Smooth muscle cell (in vitro differentiated cells): Measurements from ENCODE around the gene FAM180B. TPM values are rescaled to one million over a fixed set of nuclear protein-coding genes. Genes with fewer than 3 reads are reported as not detected.

ENCODE experiments used
- DNase-seq: peaks from one replicate; lab custom pipeline; 2025; ENCODE audit not compliant: unreplicated experiment; lab: John Stamatoyannopoulos, UW
- H2AFZ ChIP-seq: fragments of 200-600 bp; sonication (generic); 2 replicates; pipeline ENCODE4 v1.6.0; 2016; ENCODE audit warnings: antibody characterized with exemption, low read depth, mild to moderate bottlenecking
- H3F3A ChIP-seq: fragments of 200-600 bp; sonication (generic); 2 replicates; pipeline ENCODE4 v1.6.0; 2017; ENCODE audit warnings: antibody characterized with exemption, low read depth
- H3K27ac ChIP-seq: fragments of 200-600 bp; sonication (generic); 2 replicates; pipeline ENCODE4 v1.5.1; 2016; ENCODE audit warnings: low read depth, mild to moderate bottlenecking
- H3K27me3 ChIP-seq: fragments of 200-600 bp; sonication (generic); 2 replicates; pipeline ENCODE4 v1.6.1; 2016; ENCODE audit warnings: low read depth, mild to moderate bottlenecking
- H3K36me3 ChIP-seq: fragments of 200-600 bp; sonication (generic); 2 replicates; pipeline ENCODE4 v1.5.1; 2016; ENCODE audit warnings: low read depth
- H3K4me1 ChIP-seq: fragments of 200-600 bp; sonication (generic); 2 replicates; pipeline ENCODE4 v1.5.1; 2016; ENCODE audit warnings: low read depth
- H3K4me2 ChIP-seq: fragments of 200-600 bp; sonication (generic); 2 replicates; pipeline ENCODE4 v1.6.0; 2016; ENCODE audit warnings: mild to moderate bottlenecking
- H3K4me3 ChIP-seq: fragments of 200-600 bp; sonication (generic); 2 replicates; pipeline ENCODE4 v1.5.1; 2016; ENCODE audit warnings: mild to moderate bottlenecking
- H3K79me2 ChIP-seq: fragments of 200-600 bp; sonication (generic); 2 replicates; pipeline ENCODE4 v1.6.0; 2016; ENCODE audit warnings: low read depth, mild to moderate bottlenecking
- H3K9ac ChIP-seq: fragments of 200-600 bp; sonication (generic); 2 replicates; pipeline ENCODE4 v1.6.0; 2016; ENCODE audit warnings: low read depth
- H3K9me3 ChIP-seq: fragments of 200-600 bp; sonication (generic); replicated peaks from 2 replicates; pipeline ENCODE4 v1.5.1; 2016; ENCODE audit warnings: low read depth
- H4K20me1 ChIP-seq: fragments of 200-600 bp; sonication (generic); 2 replicates; pipeline ENCODE4 v1.6.0; 2016; ENCODE audit warnings: low read depth
- WGBS: methylation state at CpG from one replicate; pipeline ENCODE4 v1.1.7; 2016; ENCODE audit warnings: low lambda C conversion rate; 5-methylcytosine and 5-hydroxymethylcytosine counted together
- polyA plus RNA-seq: library from polyadenylated mRNA; unstranded; fragments of >200 nt; fragmentation: Nextera tagmentation; extraction: Ambion mirVana; gene quantifications from 2 replicates; pipeline ENCODE4 v1.2.1, GENCODE V29; 2016
- total RNA-seq: library from RNA; depleted of rRNA; stranded (reverse); fragments of >200 nt; gene quantifications from 2 replicates; pipeline ENCODE4 v1.2.3, GENCODE V29; 2014
- TF ChIP-seq, protein P1 (sequence below): fragments of 200-600 bp; sonication (generic); IDR thresholded peaks from 2 replicates; pipeline ENCODE4 v1.5.1; 2017; ENCODE audit warnings: borderline replicate concordance, mild to moderate bottlenecking, antibody characterized with exemption; ENCODE audit not compliant: insufficient read depth, poor library complexity, severe bottlenecking

FAM180B gene
- total and polyA plus RNA-seq, 2 experiments from 2014 or later = not detected

GRCh38 chr11:47595029-47595428, 8.6 kb downstream of the FAM180B start:
- peaks cover 45% of the 10 kb centered on the region for H3K27me3 ChIP-seq
- no peak overlapping the region for H3K9ac ChIP-seq
- no peak overlapping the region for H2AFZ ChIP-seq
- H3F3A ChIP-seq = no peaks in the 10 kb centered on the region
- H3K9me3 ChIP-seq = no peaks in the 10 kb centered on the region
- no peaks in the 10 kb centered on the region for H4K20me1 ChIP-seq
- no peak for DNase-seq
- 71% methylated on average over 7 of the region's 7 CpGs for WGBS
- H3K36me3 ChIP-seq = no peaks in the 10 kb centered on the region
- no peak overlapping the region for H3K4me2 ChIP-seq
- H3K79me2 ChIP-seq = no peaks in the 10 kb centered on the region
- H3K4me1 ChIP-seq = peaks cover 15% of the 10 kb centered on the region
- TF ChIP-seq, protein P1, sequence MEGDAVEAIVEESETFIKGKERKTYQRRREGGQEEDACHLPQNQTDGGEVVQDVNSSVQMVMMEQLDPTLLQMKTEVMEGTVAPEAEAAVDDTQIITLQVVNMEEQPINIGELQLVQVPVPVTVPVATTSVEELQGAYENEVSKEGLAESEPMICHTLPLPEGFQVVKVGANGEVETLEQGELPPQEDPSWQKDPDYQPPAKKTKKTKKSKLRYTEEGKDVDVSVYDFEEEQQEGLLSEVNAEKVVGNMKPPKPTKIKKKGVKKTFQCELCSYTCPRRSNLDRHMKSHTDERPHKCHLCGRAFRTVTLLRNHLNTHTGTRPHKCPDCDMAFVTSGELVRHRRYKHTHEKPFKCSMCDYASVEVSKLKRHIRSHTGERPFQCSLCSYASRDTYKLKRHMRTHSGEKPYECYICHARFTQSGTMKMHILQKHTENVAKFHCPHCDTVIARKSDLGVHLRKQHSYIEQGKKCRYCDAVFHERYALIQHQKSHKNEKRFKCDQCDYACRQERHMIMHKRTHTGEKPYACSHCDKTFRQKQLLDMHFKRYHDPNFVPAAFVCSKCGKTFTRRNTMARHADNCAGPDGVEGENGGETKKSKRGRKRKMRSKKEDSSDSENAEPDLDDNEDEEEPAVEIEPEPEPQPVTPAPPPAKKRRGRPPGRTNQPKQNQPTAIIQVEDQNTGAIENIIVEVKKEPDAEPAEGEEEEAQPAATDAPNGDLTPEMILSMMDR = no peak
- H3K27ac ChIP-seq = no peak overlapping the region
- no peak overlapping the region for H3K4me3 ChIP-seq

- H3K4me2 ChIP-seq = no peak overlapping the region
- peaks cover 45% of the 10 kb centered on the region for H3K27me3 ChIP-seq
- 100% methylated on average over 1 of the region's 1 CpG for WGBS
- DNase-seq = no peak
- no peaks in the 10 kb centered on the region for H3K36me3 ChIP-seq
- H4K20me1 ChIP-seq = no peaks in the 10 kb centered on the region
- TF ChIP-seq, protein P1 = no peak
- H3K9me3 ChIP-seq = no peaks in the 10 kb centered on the region
- H2AFZ ChIP-seq = no peak overlapping the region
- H3F3A ChIP-seq = no peaks in the 10 kb centered on the region
- peaks cover 15% of the 10 kb centered on the region for H3K4me1 ChIP-seq
- no peak overlapping the region for H3K27ac ChIP-seq
- H3K79me2 ChIP-seq = no peaks in the 10 kb centered on the region
- no peak overlapping the region for H3K9ac ChIP-seq
- no peak overlapping the region for H3K4me3 ChIP-seq
Observed at GRCh38 chr11:47595967-47596366, 9.5 kb downstream of the FAM180B start.

- H3K9me3 ChIP-seq = no peaks in the 10 kb centered on the region
- no peak overlapping the region for H3K9ac ChIP-seq
- no peak overlapping the region for H3K4me2 ChIP-seq
- no peak overlapping the region for H3K27ac ChIP-seq
- no peaks in the 10 kb centered on the region for H3K79me2 ChIP-seq
- no peak overlapping the region for H3K4me3 ChIP-seq
- H3K4me1 ChIP-seq = peaks cover 7% of the 10 kb centered on the region
- WGBS = 82% methylated on average over 4 of the region's 4 CpGs
- no peak overlapping the region for H2AFZ ChIP-seq
- peaks cover 13% of the 10 kb centered on the region for H3K27me3 ChIP-seq
- no peaks in the 10 kb centered on the region for H4K20me1 ChIP-seq
- H3K36me3 ChIP-seq = no peaks in the 10 kb centered on the region
- no peak for DNase-seq
- H3F3A ChIP-seq = no peaks in the 10 kb centered on the region
- TF ChIP-seq, protein P1 = no peak
Observed at GRCh38 chr11:47599902-47600301, 13.4 kb downstream of the FAM180B start.

DNA sequence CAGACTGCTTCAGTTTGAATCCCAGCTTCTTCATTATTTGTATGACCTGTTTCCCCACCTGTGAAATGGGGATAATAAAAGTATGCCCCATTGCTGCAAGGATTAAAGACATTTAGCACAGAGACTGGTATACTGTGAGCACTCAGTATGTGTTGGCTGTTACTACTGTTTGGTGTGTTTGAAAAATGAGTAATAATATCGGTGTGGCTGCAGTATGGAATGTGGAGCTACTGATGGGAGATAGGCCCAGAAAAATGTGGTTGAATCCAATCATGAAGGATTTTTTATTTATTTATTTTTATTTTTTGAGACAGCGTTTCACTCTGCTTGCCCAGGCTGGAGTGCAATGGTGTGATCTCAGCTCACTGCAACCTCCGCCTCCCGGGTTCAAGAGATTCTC, 16.8 kb downstream of the FAM180B start:
- H4K20me1 ChIP-seq = peaks cover 3% of the 10 kb centered on the region

More for the DNA sequence above, 16.8 kb downstream of the FAM180B start:
- H3K27ac ChIP-seq = no peak overlapping the region
- peaks cover 6% of the 10 kb centered on the region for H3F3A ChIP-seq
- H3K4me2 ChIP-seq = no peak overlapping the region
- H3K27me3 ChIP-seq = no peaks in the 10 kb centered on the region
- WGBS = 96% methylated on average over 4 of the region's 4 CpGs
- H3K4me3 ChIP-seq = no peak overlapping the region
- H3K36me3 ChIP-seq = no peaks in the 10 kb centered on the region
- no peak for DNase-seq
- no peak overlapping the region for H2AFZ ChIP-seq
- TF ChIP-seq, protein P1 = no peak
- H3K9me3 ChIP-seq = no peaks in the 10 kb centered on the region
- H3K4me1 ChIP-seq = peaks cover 15% of the 10 kb centered on the region
- no peak overlapping the region for H3K9ac ChIP-seq
- H3K79me2 ChIP-seq = no peaks in the 10 kb centered on the region
